NCI-H2107 treated with DMSO at 0.1 percent for 48 hours (cell line): ENCODE measurements around the gene PODXL.

Experiments used
- DNase-seq: peaks from one replicate; lab custom pipeline; 2025; ENCODE audit not compliant: unreplicated experiment; lab: John Stamatoyannopoulos, UW

PODXL gene

GRCh38 chr7:131556053-131556908, at the start of gene PODXL:
Gene PODXL (minus strand): TSS chr7:131556628. CDS start chr7:131556359, 269 bp downstream.
- DNase-seq, result no peak

GRCh38 chr7:131605280-131605878, 49.0 kb upstream of the PODXL start:
- peak; percentile 66 for DNase-seq

GRCh38 chr7:131604841-131605279, 48.4 kb upstream of the PODXL start:
- DNase-seq, result no peak

- DNase-seq, result no peak
These were observed 47.5 kb upstream of the PODXL start for GRCh38 chr7:131603932-131604331.

GRCh38 chr7:131602994-131603372, 46.6 kb upstream of the PODXL start:
- DNase-seq, result no peak

GRCh38 chr7:131602304-131602993, 46.0 kb upstream of the PODXL start:
- no peak for DNase-seq

GRCh38 chr7:131600085-131600881, 43.9 kb upstream of the PODXL start:
- DNase-seq, result no peak

- no peak for DNase-seq
These were observed 40.4 kb upstream of the PODXL start for GRCh38 chr7:131596785-131597184.

- no peak for DNase-seq
These were observed 39.3 kb upstream of the PODXL start for GRCh38 chr7:131595699-131596098.

GRCh38 chr7:131591687-131592319, 35.4 kb upstream of the PODXL start:
- DNase-seq, result no peak

GRCh38 chr7:131587315-131587923, 31.0 kb upstream of the PODXL start:
- DNase-seq, result no peak

- no peak for DNase-seq
These were observed 30.3 kb upstream of the PODXL start for GRCh38 chr7:131586759-131587158.

GRCh38 chr7:131586259-131586658, 29.8 kb upstream of the PODXL start:
- no peak for DNase-seq

- DNase-seq, result no peak
These were observed 27.0 kb upstream of the PODXL start for GRCh38 chr7:131583430-131583829.

- no peak for DNase-seq
These were observed 25.0 kb upstream of the PODXL start for GRCh38 chr7:131581241-131582051.

- DNase-seq, result no peak
These were observed 22.2 kb upstream of the PODXL start for GRCh38 chr7:131578602-131579001.

GRCh38 chr7:131574741-131575140, 18.3 kb upstream of the PODXL start:
- DNase-seq, result no peak

GRCh38 chr7:131570401-131570800, 14.0 kb upstream of the PODXL start:
- no peak for DNase-seq

- no peak for DNase-seq
These were observed 12.5 kb upstream of the PODXL start for GRCh38 chr7:131568970-131569369.
